Measurements from ENCODE around the gene TEC. TPM values are rescaled to one million over a fixed set of nuclear protein-coding genes. Genes with fewer than 3 reads are reported as not detected.
A peak's percentile ranks its signal among the peaks of the same experiment; 100 is the strongest.

The TEC gene
- total and polyA plus RNA-seq, 2 of the 8 experiments (the other 6 are each of a cell fraction or from before 2014, with no cell fraction given) = 0.73 to 1.8 TPM

DNA sequence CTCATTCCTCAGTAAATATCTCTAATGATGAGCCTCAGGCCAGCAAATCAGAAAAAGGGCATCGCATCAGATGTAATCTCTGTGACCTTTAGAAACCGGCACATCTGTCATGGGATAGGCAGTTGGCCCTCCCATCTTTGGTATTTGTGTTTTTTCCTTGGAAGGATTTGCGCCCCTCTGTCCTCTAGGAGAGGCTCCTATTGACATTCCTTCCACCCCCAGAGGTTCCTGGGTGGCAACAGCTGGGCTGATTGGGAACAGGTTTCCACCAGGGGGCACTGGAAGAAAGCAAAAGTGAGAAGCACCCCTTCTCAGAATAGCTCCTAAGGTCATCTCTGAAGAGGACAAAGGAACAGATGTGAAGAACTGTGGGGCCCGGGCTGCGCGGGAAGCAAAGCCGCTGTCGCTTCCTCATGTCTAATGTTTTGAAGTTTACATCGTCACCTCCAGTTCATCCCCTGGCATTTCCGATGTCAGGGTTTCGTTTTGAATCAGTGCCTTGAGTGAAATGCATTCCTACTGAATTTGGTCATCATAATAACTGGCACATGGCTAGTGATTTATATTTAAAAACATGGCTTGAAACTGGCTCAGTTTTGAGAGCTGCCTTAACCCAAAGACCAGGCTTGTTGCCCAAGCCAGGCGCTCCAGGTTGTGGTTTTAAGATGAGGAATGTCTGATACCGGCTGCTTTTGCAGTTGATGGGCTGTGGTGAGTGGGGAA is 141.8 kb downstream of the TEC start (continued):
- TF ChIP-seq YY1 (IDR thresholded peaks at IDR 0.05; ENCODE audit: low read depth, low read length) (0 out of 2 replicates have a peak, but pooled peaks have one; percentile 23), TAF1 (IDR thresholded peaks at IDR 0.05; ENCODE audit: low read depth, low read length) (peak; percentile 55; the same call in 1 of the 2 replicates), CBX8 (IDR thresholded peaks at IDR 0.05; ENCODE audit: borderline replicate concordance, low read depth, low read length) (no peak), TEAD4 (IDR thresholded peaks at IDR 0.05; ENCODE audit: low read depth, low read length) (peak; percentile 57), POU5F1 (IDR thresholded peaks at IDR 0.05; ENCODE audit: low read depth, low read length) (no peak), RAD21 (IDR thresholded peaks at IDR 0.05 in 1 of 2, conservative IDR thresholded peaks at IDR 0.05 in 1 of 2; ENCODE audit: low read depth in 2 of 2, low read length in 2 of 2) (peak; percentile 87), HDAC2 (IDR thresholded peaks at IDR 0.05; ENCODE audit: borderline replicate concordance in 1 of 2, low read depth in 2 of 2, low read length in 2 of 2) (peak in 1 of 2 experiments; percentile 77; a peak in 1 of 4 replicates), CHD2 (IDR thresholded peaks at IDR 0.05; ENCODE audit: low read length) (no peak)
- TF ChIP-seq, protein P1, sequence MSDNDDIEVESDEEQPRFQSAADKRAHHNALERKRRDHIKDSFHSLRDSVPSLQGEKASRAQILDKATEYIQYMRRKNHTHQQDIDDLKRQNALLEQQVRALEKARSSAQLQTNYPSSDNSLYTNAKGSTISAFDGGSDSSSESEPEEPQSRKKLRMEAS (IDR thresholded peaks at IDR 0.05) = peak; percentile 84

Data from H1 (cell line).